ENCODE data around the gene TMEM255B. TPM values are rescaled to one million over a fixed set of nuclear protein-coding genes. Genes with fewer than 3 reads are reported as not detected.

The TMEM255B gene
- total and polyA plus RNA-seq, 9 of the 15 experiments (the other 6 are each of a cell fraction or from before 2014, with no cell fraction given): 0.01 to 0.75 (median 0.23) TPM

GRCh38 chr13:113862931-113863523 is 104.0 kb downstream of the TMEM255B start (continued):
- TF ChIP-seq BCLAF1 (IDR thresholded peaks at IDR 0.05; ENCODE audit: borderline replicate concordance in 1 of 2, control insufficient read depth in 1 of 2, low read depth in 2 of 2, low read length in 1 of 2) (no peak), KDM1A (IDR thresholded peaks at IDR 0.05) (no peak), L3MBTL2 (IDR thresholded peaks at IDR 0.05) (peak; percentile 53), CXXC5 (CRISPR knock-in tag; IDR thresholded peaks at IDR 0.05) (peak; percentile 52), KDM2B (CRISPR knock-in tag; IDR thresholded peaks at IDR 0.05) (no peak), DLX4 (CRISPR knock-in tag; IDR thresholded peaks at IDR 0.05) (no peak), GTF2E2 (tag; IDR thresholded peaks at IDR 0.05) (no peak), E2F8 (IDR thresholded peaks at IDR 0.05; ENCODE audit: low read depth, partially characterized antibody) (no peak), CHD7 (IDR thresholded peaks at IDR 0.05; ENCODE audit: low read depth, low read length) (no peak)
